H1 (cell line): ENCODE results near the gene EIPR1. TPM values are rescaled to one million over a fixed set of nuclear protein-coding genes. Genes with fewer than 3 reads are reported as not detected.

Experiments used
- CTCF ChIA-PET: fragments of 300-600 bp; sonication (Branson Sonifier 250); formaldehyde crosslinking; loops from one replicate; lab custom pipeline; 2021; ENCODE audit not compliant: partially characterized antibody; lab: Charles Lee
- POLR2A ChIA-PET: fragments of 300-600 bp; sonication (Branson Sonifier 250); formaldehyde crosslinking; loops from one replicate; lab custom pipeline; 2021; ENCODE audit warnings: inconsistent platforms; ENCODE audit not compliant: partially characterized antibody; lab: Charles Lee
- DNase-seq, 2 experiments: peaks; one replicate each; pipeline versions ENCODE4 v3.0.0 to v3.0.0-alpha.2; 2010 to 2022; ENCODE audit warnings: low spot score in 2 of 2, low read depth in 1 of 2, mixed read lengths in 1 of 2
- FAIRE-seq: peaks from 2 replicates; lab custom pipeline; 2011; peaks lifted over from hg19 to GRCh38; lab: Jason Lieb, UNC
- H2AFZ ChIP-seq: 2 replicates; pipeline ENCODE4 v1.8.1; 2012; ENCODE audit warnings: low read length, inconsistent platforms
- H2AK5ac ChIP-seq: 2 replicates; pipeline ENCODE4 v1.6.1; 2013; ENCODE audit warnings: low read depth, low read length
- H2BK120ac ChIP-seq: replicated peaks from 2 replicates; pipeline ENCODE3; 2013; ENCODE audit warnings: low read depth, low read length, inconsistent platforms
- H2BK12ac ChIP-seq: 2 replicates; pipeline ENCODE4 v1.6.1; 2013; ENCODE audit warnings: low read depth, low read length
- H2BK15ac ChIP-seq: 2 replicates; pipeline ENCODE4 v1.6.1; 2013; ENCODE audit warnings: low read length
- H2BK20ac ChIP-seq: 2 replicates; pipeline ENCODE4 v1.6.1; 2013; ENCODE audit warnings: low read length
- H2BK5ac ChIP-seq: 2 replicates; pipeline ENCODE4 v1.6.1; 2013; ENCODE audit warnings: low read depth, low read length
- H3K14ac ChIP-seq: 2 replicates; pipeline ENCODE4 v1.6.1; 2013; ENCODE audit warnings: inconsistent platforms; ENCODE audit not compliant: insufficient read length
- H3K18ac ChIP-seq: 2 replicates; pipeline ENCODE4 v1.6.1; 2013; ENCODE audit warnings: low read length; ENCODE audit errors: extremely low read depth
- H3K23ac ChIP-seq: 2 replicates; pipeline ENCODE4 v1.6.1; 2013; ENCODE audit warnings: inconsistent platforms; ENCODE audit not compliant: insufficient read length
- H3K23me2 ChIP-seq: 2 replicates; pipeline ENCODE4 v1.6.1; 2013; ENCODE audit warnings: low read depth, low read length
- H3K27ac ChIP-seq: 2 replicates; pipeline ENCODE4 v1.6.1; 2011; ENCODE audit warnings: low read depth, low read length, inconsistent platforms
- H3K27me3 ChIP-seq, 4 experiments: replicated peaks in 1 of 4; 1 replicate in 1 of 4; 2 replicates in 3 of 4; pipeline versions ENCODE4 v1.6.1 to v1.8.1; 2011 to 2013; ENCODE audit warnings: low read length in 3 of 4, mild to moderate bottlenecking in 3 of 4, inconsistent platforms in 2 of 4, mixed read lengths in 2 of 4, moderate library complexity in 1 of 4; ENCODE audit not compliant: control insufficient read depth in 3 of 4, insufficient read depth in 3 of 4; ENCODE audit errors: extremely low read depth in 1 of 4
- H3K36me3 ChIP-seq, 4 experiments: 2 replicates each; pipeline versions ENCODE4 v1.6.1 to v1.8.1; 2011 to 2013; ENCODE audit warnings: mild to moderate bottlenecking in 4 of 4, low read length in 3 of 4, moderate library complexity in 2 of 4, control low read depth in 1 of 4, inconsistent platforms in 1 of 4; ENCODE audit not compliant: insufficient read depth in 4 of 4, control insufficient read depth in 2 of 4
- H3K4ac ChIP-seq: replicated peaks from 2 replicates; pipeline ENCODE3; 2013; ENCODE audit warnings: low read length, low read depth, mixed read lengths, inconsistent platforms; ENCODE audit not compliant: insufficient read length
- H3K4me1 ChIP-seq, 4 experiments: replicated peaks in 1 of 4; 1 replicate in 1 of 4; 2 replicates in 3 of 4; pipeline versions ENCODE4 v1.6.1 to v1.8.1; 2011 to 2013; ENCODE audit warnings: low read length in 3 of 4, inconsistent platforms in 2 of 4, mixed read lengths in 1 of 4; ENCODE audit not compliant: insufficient read depth in 4 of 4, control insufficient read depth in 3 of 4
- H3K4me2 ChIP-seq, 2 experiments: 2 replicates each; pipeline versions ENCODE4 v1.6.1 to v1.8.1; 2011 to 2013; ENCODE audit warnings: low read depth in 2 of 2, low read length in 2 of 2, control low read depth in 1 of 2, inconsistent platforms in 1 of 2, mild to moderate bottlenecking in 1 of 2; ENCODE audit not compliant: insufficient read depth in 1 of 2
- H3K4me3 ChIP-seq, 4 experiments: fragments of 200-600, 300-600 bp in 1 of 4; sonication (generic), shearing (Covaris generic), sonication (Bioruptor Twin) in 1 of 4; 2 replicates each; pipeline versions ENCODE4 v1.5.1 to v1.8.1; 2011 to 2016; ENCODE audit warnings: low read length in 4 of 4, low read depth in 3 of 4, control low read depth in 2 of 4, inconsistent platforms in 2 of 4, mild to moderate bottlenecking in 2 of 4, mixed read lengths in 1 of 4, moderate library complexity in 1 of 4; ENCODE audit not compliant: insufficient read depth in 2 of 4; ENCODE audit errors: extremely low read depth in 1 of 4
- H3K56ac ChIP-seq: replicated peaks from 2 replicates; pipeline ENCODE3; 2013; ENCODE audit warnings: low read depth, mild to moderate bottlenecking, mixed read lengths, low read length, inconsistent platforms; ENCODE audit not compliant: insufficient read length
- H3K79me1 ChIP-seq: 2 replicates; pipeline ENCODE4 v1.6.1; 2013; ENCODE audit warnings: low read depth, low read length, control low read depth
- H3K79me2 ChIP-seq, 2 experiments: 2 replicates each; pipeline versions ENCODE4 v1.6.1 to v1.8.1; 2012 to 2013; ENCODE audit warnings: low read length in 2 of 2, mild to moderate bottlenecking in 2 of 2, inconsistent platforms in 1 of 2; ENCODE audit not compliant: insufficient read depth in 2 of 2, control insufficient read depth in 1 of 2
- H3K9ac ChIP-seq, 4 experiments: replicated peaks in 1 of 4; 1 replicate in 1 of 4; 2 replicates in 3 of 4; pipeline versions ENCODE4 v1.6.1 to v1.8.1; 2011 to 2013; ENCODE audit warnings: low read depth in 3 of 4, low read length in 3 of 4, control low read depth in 2 of 4, mild to moderate bottlenecking in 2 of 4, moderate library complexity in 2 of 4, inconsistent platforms in 1 of 4; ENCODE audit errors: extremely low read depth in 1 of 4
- H3K9me3 ChIP-seq, 2 experiments: 2 replicates each; pipeline versions ENCODE4 v1.6.1 to v1.8.1; 2012 to 2013; ENCODE audit warnings: mild to moderate bottlenecking in 2 of 2, moderate library complexity in 2 of 2, control low read depth in 1 of 2, inconsistent platforms in 1 of 2, low read depth in 1 of 2, low read length in 1 of 2, mixed read lengths in 1 of 2; ENCODE audit not compliant: insufficient read depth in 2 of 2
- H4K20me1 ChIP-seq, 2 experiments: replicated peaks in 1 of 2; 2 replicates each; pipeline versions ENCODE3 to v1.8.1; 2011 to 2013; ENCODE audit warnings: inconsistent platforms in 2 of 2, low read length in 2 of 2, mild to moderate bottlenecking in 1 of 2; ENCODE audit not compliant: insufficient read depth in 2 of 2, control insufficient read depth in 1 of 2
- H4K5ac ChIP-seq: 2 replicates; pipeline ENCODE4 v1.6.1; 2013; ENCODE audit warnings: low read length, low read depth, mixed read lengths, inconsistent platforms; ENCODE audit not compliant: insufficient read length
- H4K8ac ChIP-seq: 2 replicates; pipeline ENCODE4 v1.8.0; 2013; ENCODE audit warnings: mild to moderate bottlenecking, moderate library complexity, low read length, inconsistent platforms; ENCODE audit not compliant: insufficient read depth; ENCODE audit errors: extremely low read depth
- H4K91ac ChIP-seq: replicated peaks from 2 replicates; pipeline ENCODE3; 2013; ENCODE audit warnings: low read length, mixed read lengths, inconsistent platforms; ENCODE audit not compliant: insufficient read length
- JUN ChIP-seq: IDR thresholded peaks from 2 replicates; pipeline ENCODE4 v1.6.1; 2011; ENCODE audit warnings: low read depth, mild to moderate bottlenecking, improper control_type of control experiment, low read length
- MAX ChIP-seq: IDR thresholded peaks from 2 replicates; pipeline ENCODE4 v1.6.1; 2012; ENCODE audit warnings: inconsistent platforms
- POLR2A ChIP-seq, 2 experiments: IDR thresholded peaks; 1 replicate in 1 of 2; 2 replicates in 1 of 2; pipeline ENCODE4 v1.6.1; 2011; ENCODE audit warnings: low read depth in 2 of 2, low read length in 2 of 2, mild to moderate bottlenecking in 2 of 2; ENCODE audit errors: control extremely low read depth in 1 of 2
- RBBP5 ChIP-seq: IDR thresholded peaks from 2 replicates; pipeline ENCODE4 v1.7.1; 2012; ENCODE audit warnings: low read depth, mild to moderate bottlenecking, inconsistent platforms, low read length, moderate library complexity, borderline replicate concordance
- SIN3A ChIP-seq, 2 experiments: IDR thresholded peaks in 1 of 2; conservative IDR thresholded peaks in 1 of 2; 2 replicates each; pipeline ENCODE4 v1.6.1; 2011 to 2012; ENCODE audit warnings: low read length in 2 of 2, improper control_type of control experiment in 1 of 2, low read depth in 1 of 2, mild to moderate bottlenecking in 1 of 2
- WGBS, 2 experiments: shearing (Covaris generic) in 1 of 2; methylation state at CpG; one replicate each; pipeline versions ENCODE4 v1.1.6 to v1.1.7; 2013 to 2015; ENCODE audit warnings: low lambda C conversion rate in 2 of 2, mixed read lengths in 2 of 2, inconsistent platforms in 1 of 2, low coverage in 1 of 2, missing lambda C conversion rate in 1 of 2; ENCODE audit not compliant: insufficient replicate concordance in 2 of 2, insufficient coverage in 1 of 2, insufficient read length in 1 of 2; ENCODE audit errors: extremely low coverage in 1 of 2, missing lambda C conversion rate in 1 of 2; 5-methylcytosine and 5-hydroxymethylcytosine counted together
- polyA plus RNA-seq, 7 experiments: library from polyadenylated mRNA; depleted of rRNA in 3 of 7; stranded (reverse) in 5 of 7; unstranded in 2 of 7; fragments of >200 nt in 5 of 7; fragments of 200-250 nt in 2 of 7; gene quantifications; 1 replicate in 5 of 7; 2 replicates in 1 of 7; 4 replicates in 1 of 7; pipeline versions ENCODE4 v1.2.1 to v1.2.3, GENCODE V29; 2011 to 2013; ENCODE audit warnings: missing spikeins in 2 of 7, mixed read lengths in 2 of 7
- total RNA-seq: library from RNA; stranded (reverse); fragmentation: NEBNext Ultra II Directional; extraction: Animal tissue kit (Norgen Biotek cat#: 25700); gene quantifications from 2 replicates; pipeline ENCODE4 v1.2.1, GENCODE V29; 2021

The EIPR1 gene
- total and polyA plus RNA-seq, 2 of the 8 experiments (the other 6 are each of a cell fraction or from before 2014, with no cell fraction given): 26.3 to 56.4 TPM

GRCh38 chr2:3288470-3289170, 89.0 kb downstream of the EIPR1 start:
- H3K36me3 ChIP-seq: no peaks in the 10 kb centered on the region; a peak in 1 of 8 replicates
- peaks cover 0 to 10% of the 10 kb centered on the region in 2 experiments; a peak in 1 of 4 replicates for H3K79me2 ChIP-seq
- ChIA-PET POLR2A (interaction anchor here (1.0 kb wide), 1 partner anchor 21 kb away, joined by 4 read pairs; no protein-coding TSS in a partner anchor), CTCF (interaction anchor here (0.6 to 2.4 kb wide), 7 partner anchors 11 to 157 kb away, joined by 3 to 7 read pairs (median 3); no protein-coding TSS in a partner anchor)
- no peak overlapping the region for H4K8ac ChIP-seq
- no peak overlapping the region for H3K27ac ChIP-seq
- no peak overlapping the region for H4K5ac ChIP-seq
- no peak overlapping the region for H2BK20ac ChIP-seq
- peaks cover 0 to 6% (median 1%) of the 10 kb centered on the region in 4 experiments; a peak in 2 of 7 replicates for H3K4me1 ChIP-seq
- H3K23me2 ChIP-seq: no peaks in the 10 kb centered on the region
- no peaks in the 10 kb centered on the region for H3K27me3 ChIP-seq
- no peak overlapping the region for H3K9ac ChIP-seq
- H3K18ac ChIP-seq: no peak overlapping the region
- FAIRE-seq: no peak
- H3K79me1 ChIP-seq: peaks cover 9% of the 10 kb centered on the region; the same call in 1 of the 2 replicates
- no peak overlapping the region for H2BK5ac ChIP-seq
- no peak overlapping the region for H3K14ac ChIP-seq
- H4K20me1 ChIP-seq: peaks cover 2 to 3% of the 10 kb centered on the region in 2 experiments
- no peak overlapping the region for H3K56ac ChIP-seq
- no peak overlapping the region for H2BK15ac ChIP-seq
- H3K4ac ChIP-seq: no peak overlapping the region
- no peak overlapping the region for H3K4me3 ChIP-seq
- H2BK120ac ChIP-seq: no peak overlapping the region
- no peak overlapping the region for H2AK5ac ChIP-seq
- DNase-seq: no peak
- H3K4me2 ChIP-seq: no peak overlapping the region
- no peak overlapping the region for H4K91ac ChIP-seq
- 0 out of 4 replicates have a peak, but pooled peaks cover 0 to 2% of the 10 kb centered on the region in 2 experiments for H3K9me3 ChIP-seq
- no peak overlapping the region for H2BK12ac ChIP-seq
- 88% methylated on average over 20 of the region's 20 CpGs; no CpG with 5 or more reads in 1 of the 2 experiments for WGBS, 2 experiments
- H3K23ac ChIP-seq: no peak overlapping the region
- H2AFZ ChIP-seq: no peak overlapping the region
- TF ChIP-seq RBBP5 (no peak), JUN (no peak), SIN3A (conservative IDR thresholded peaks at IDR 0.05 in 1 of 2, IDR thresholded peaks at IDR 0.05 in 1 of 2; ENCODE audit: low read depth in 1 of 2, low read length in 2 of 2) (no peak), POLR2A (IDR thresholded peaks at IDR 0.05; ENCODE audit: control extremely low read depth in 1 of 2, low read depth in 2 of 2, low read length in 2 of 2) (no peak), MAX (no peak)
